Measurements from ENCODE around the gene CBX2.

DNA sequence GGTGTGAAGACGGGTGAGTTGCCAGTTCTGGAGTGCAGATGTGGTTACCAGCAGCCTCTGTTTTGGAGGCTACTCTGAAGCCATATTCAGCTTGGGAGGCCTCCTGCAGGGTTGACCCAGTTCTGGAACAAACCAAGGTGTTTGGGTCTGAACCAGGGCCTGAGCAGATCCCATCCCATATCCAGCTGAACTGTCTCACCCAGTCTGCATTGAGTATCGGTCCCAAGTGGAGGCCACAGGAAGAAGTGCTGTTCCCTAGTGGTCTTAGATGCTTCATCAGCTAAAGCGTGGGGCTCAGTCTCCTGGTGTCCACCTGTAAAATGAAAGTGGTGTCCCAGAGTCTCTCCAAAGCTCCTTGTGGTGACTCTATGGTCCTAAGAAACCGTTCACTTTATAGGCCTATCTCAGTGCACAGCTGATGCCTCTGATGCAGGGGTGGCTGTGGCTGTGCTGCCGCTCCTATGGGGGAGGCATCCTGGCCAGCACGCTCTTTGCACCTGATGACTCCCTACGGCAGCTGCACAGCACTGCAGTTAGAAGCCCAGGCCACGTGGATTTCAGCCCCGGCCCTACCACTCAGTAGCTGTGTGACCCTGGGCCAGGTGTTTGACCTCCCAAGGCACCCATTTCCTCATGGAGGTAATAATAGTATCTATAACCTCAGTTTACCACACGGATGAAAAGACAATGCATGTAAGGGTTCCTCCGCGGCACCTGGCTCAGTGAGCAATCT, 40.2 kb downstream of the CBX2 start:
- no peak for TF ChIP-seq EZH2 (IDR thresholded peaks at IDR 0.05)
- no peak for TF ChIP-seq POLR2AphosphoS5 (IDR thresholded peaks at IDR 0.05; ENCODE audit: borderline replicate concordance, low read depth, low read length)
